SK-N-SH treated with all-trans-retinoic acid at 6 μM for 48 hours (cell line): ENCODE measurements around the gene FOLR2.

ENCODE experiments used
- ATAC-seq: fragments of 200-7000 bp; cut with Tn5 transposase; 3 replicates; pipeline ENCODE4 v1.9.1; 2020; ENCODE audit warnings: mild to moderate bottlenecking, moderate library complexity
- BACH2 ChIP-seq: fragments of 250-450 bp; sonication (Bioruptor Pico); IDR thresholded peaks from 2 replicates; pipeline ENCODE4 v1.9.0; 2021; ENCODE audit warnings: mild to moderate bottlenecking, borderline replicate concordance
- CREB5 ChIP-seq: fragments of 250-450 bp; sonication (Bioruptor Pico); IDR thresholded peaks from 2 replicates; pipeline ENCODE4 v1.5.1; 2020; ENCODE audit warnings: low read depth, mild to moderate bottlenecking, moderate library complexity
- CSDC2 ChIP-seq: fragments of 250-450 bp; sonication (Bioruptor Pico); IDR thresholded peaks from 2 replicates; pipeline ENCODE4 v1.5.0; 2020; ENCODE audit warnings: mild to moderate bottlenecking, moderate library complexity
- CSRNP3 ChIP-seq: fragments of 250-450 bp; sonication (Bioruptor Pico); IDR thresholded peaks from 2 replicates; pipeline ENCODE4 v1.5.1; 2021; ENCODE audit warnings: mild to moderate bottlenecking, moderate library complexity
- ESRRG ChIP-seq: fragments of 250-450 bp; sonication (Bioruptor Pico); IDR thresholded peaks from 2 replicates; pipeline ENCODE4 v1.6.1; 2021; ENCODE audit warnings: mild to moderate bottlenecking
- GLIS3 ChIP-seq: fragments of 250-450 bp; sonication (Bioruptor Pico); IDR thresholded peaks from 2 replicates; pipeline ENCODE4 v1.5.0; 2020; ENCODE audit warnings: mild to moderate bottlenecking, moderate library complexity
- ISL1 ChIP-seq: fragments of 250-450 bp; sonication (Bioruptor Pico); IDR thresholded peaks from 2 replicates; pipeline ENCODE4 v2.1.2; 2022; ENCODE audit warnings: mild to moderate bottlenecking, moderate library complexity
- POU6F1 ChIP-seq: fragments of 250-450 bp; sonication (Bioruptor Pico); IDR thresholded peaks from 2 replicates; pipeline ENCODE4 v1.8.0; 2021; ENCODE audit warnings: low read depth, mild to moderate bottlenecking, moderate library complexity, borderline replicate concordance
- PPARA ChIP-seq: fragments of 250-450 bp; sonication (Bioruptor Pico); IDR thresholded peaks from 2 replicates; pipeline ENCODE4 v1.5.0; 2020; ENCODE audit warnings: mild to moderate bottlenecking, borderline replicate concordance
- RARB ChIP-seq: fragments of 250-450 bp; sonication (Bioruptor Pico); IDR thresholded peaks from 2 replicates; pipeline ENCODE4 v1.8.0; 2021; ENCODE audit warnings: mild to moderate bottlenecking, moderate library complexity
- TCF4 ChIP-seq: fragments of 250-450 bp; sonication (Bioruptor Pico); IDR thresholded peaks from 2 replicates; pipeline ENCODE4 v1.8.0; 2021; ENCODE audit warnings: mild to moderate bottlenecking, moderate library complexity, borderline replicate concordance
- TOX ChIP-seq: fragments of 250-450 bp; sonication (Bioruptor Pico); IDR thresholded peaks from 2 replicates; pipeline ENCODE4 v1.8.0; 2021; ENCODE audit warnings: mild to moderate bottlenecking, moderate library complexity, borderline replicate concordance
- TSHZ2 ChIP-seq: fragments of 250-450 bp; sonication (Bioruptor Pico); IDR thresholded peaks from 2 replicates; pipeline ENCODE4 v1.5.0; 2020; ENCODE audit warnings: mild to moderate bottlenecking, moderate library complexity
- ZC3H10 ChIP-seq: fragments of 250-450 bp; sonication (Bioruptor Pico); IDR thresholded peaks from 2 replicates; pipeline ENCODE4 v1.5.1; 2021; ENCODE audit warnings: mild to moderate bottlenecking, moderate library complexity
- ZFP3 ChIP-seq: fragments of 250-450 bp; sonication (Bioruptor Pico); IDR thresholded peaks from 2 replicates; pipeline ENCODE4 v1.5.0; 2020; ENCODE audit warnings: mild to moderate bottlenecking, moderate library complexity
- ZFP30 ChIP-seq: fragments of 450-650 bp; formaldehyde crosslinking; IDR thresholded peaks from 2 replicates; pipeline ENCODE4 v1.5.0; 2022; ENCODE audit warnings: mild to moderate bottlenecking, moderate library complexity
- ZNF565 ChIP-seq: fragments of 450-650 bp; formaldehyde crosslinking; conservative IDR thresholded peaks from 2 replicates; pipeline ENCODE4 v1.5.0; 2020; ENCODE audit warnings: low read depth, mild to moderate bottlenecking, moderate library complexity
- ZNF8 ChIP-seq: fragments of 450-650 bp; formaldehyde crosslinking; IDR thresholded peaks from 2 replicates; pipeline ENCODE4 v1.5.0; 2020; ENCODE audit warnings: mild to moderate bottlenecking, moderate library complexity

Gene FOLR2

GRCh38 chr11:72245263-72245816 lies 28.7 kb downstream of the FOLR2 start (continued):
- no peak for TF ChIP-seq CREB5 (CRISPR knock-in tag)
- no peak for TF ChIP-seq CSRNP3 (CRISPR knock-in tag)
- no peak for TF ChIP-seq POU6F1 (CRISPR knock-in tag)
- TF ChIP-seq ZC3H10 (CRISPR knock-in tag): no peak

- no peak for TF ChIP-seq ZFP30 (CRISPR knock-in tag)
- no peak for TF ChIP-seq BACH2 (CRISPR knock-in tag)
- TF ChIP-seq GLIS3 (CRISPR knock-in tag): no peak
- no peak for TF ChIP-seq TCF4 (CRISPR knock-in tag)
- TF ChIP-seq CSDC2 (CRISPR knock-in tag): no peak
- no peak for TF ChIP-seq ZFP3 (CRISPR knock-in tag)
- TF ChIP-seq, all 23 proteins: peak for 0
- ATAC-seq: no peak
Observed at GRCh38 chr11:72247584-72247983, 31.0 kb downstream of the FOLR2 start.

GRCh38 chr11:72249961-72250360 lies 33.4 kb downstream of the FOLR2 start:
- ATAC-seq: no peak
- TF ChIP-seq PPARA (CRISPR knock-in tag): no peak
- no peak for TF ChIP-seq TOX (CRISPR knock-in tag)
- no peak for TF ChIP-seq TSHZ2 (CRISPR knock-in tag)
- no peak for TF ChIP-seq ZNF565 (CRISPR knock-in tag)
- no peak for TF ChIP-seq ZNF8 (CRISPR knock-in tag)
- no peak for TF ChIP-seq CSRNP3 (CRISPR knock-in tag)
- TF ChIP-seq ISL1: no peak
- no peak for TF ChIP-seq RARB
- no peak for TF ChIP-seq ZFP30 (CRISPR knock-in tag)
- no peak for TF ChIP-seq CSDC2 (CRISPR knock-in tag)
- TF ChIP-seq CREB5 (CRISPR knock-in tag): no peak
- TF ChIP-seq POU6F1 (CRISPR knock-in tag): no peak
- no peak for TF ChIP-seq GLIS3 (CRISPR knock-in tag)
- TF ChIP-seq ESRRG (CRISPR knock-in tag): no peak
